DMS114 treated with DMSO at 0.1 percent for 48 hours (cell line): ENCODE results near the gene ARHGDIA.

ENCODE experiments used
- DNase-seq: peaks from one replicate; lab custom pipeline; 2025; ENCODE audit not compliant: unreplicated experiment; lab: John Stamatoyannopoulos, UW

The ARHGDIA gene

GRCh38 chr17:81888988-81889595, 18.0 kb upstream of the ARHGDIA start:
- no peak for DNase-seq

DNA sequence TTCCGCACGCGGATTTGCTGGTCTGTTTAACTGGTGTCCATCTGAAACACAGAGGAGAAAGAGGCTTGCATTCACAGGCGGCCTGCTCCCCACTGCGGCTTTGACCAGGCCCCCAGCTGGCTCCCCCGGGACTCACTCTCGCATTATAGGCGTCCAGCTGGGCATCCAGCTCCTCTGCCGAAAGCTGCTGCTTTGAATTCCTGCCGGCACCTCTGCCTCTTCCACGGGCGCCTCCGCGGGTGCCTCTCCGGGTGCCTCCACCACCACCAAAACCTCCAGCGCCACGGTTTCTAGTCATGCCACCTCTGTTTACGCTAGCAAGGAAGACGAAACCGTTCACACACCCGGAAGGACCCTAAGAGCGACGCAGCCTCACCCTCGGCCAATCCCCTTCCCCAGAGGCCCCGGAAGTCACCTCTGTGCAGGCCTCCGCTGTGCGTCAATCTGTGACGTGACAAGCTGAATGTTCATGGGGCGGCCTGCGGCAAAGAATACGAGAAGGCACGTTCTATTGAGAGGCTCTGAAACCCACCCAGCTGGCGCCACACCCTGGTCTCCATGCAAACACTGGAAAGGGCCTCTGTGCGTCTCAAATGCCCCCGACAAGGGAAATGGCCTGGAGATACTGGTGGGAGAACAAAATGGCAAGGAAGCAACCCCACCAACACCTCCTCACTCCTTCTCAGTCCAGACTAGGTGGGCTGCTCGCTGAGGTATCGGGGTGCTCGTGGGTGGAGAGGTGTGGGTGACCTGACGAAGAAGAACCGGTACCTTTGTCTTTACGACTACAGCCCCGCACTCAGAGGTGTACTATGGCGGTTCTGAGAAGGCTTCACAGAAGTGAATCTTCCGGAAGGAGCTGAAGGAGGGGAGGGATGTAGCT, 17.2 kb upstream of the ARHGDIA start:
- no peak for DNase-seq

GRCh38 chr17:81885869-81886548, 14.9 kb upstream of the ARHGDIA start:
- DNase-seq, result no peak

DNA sequence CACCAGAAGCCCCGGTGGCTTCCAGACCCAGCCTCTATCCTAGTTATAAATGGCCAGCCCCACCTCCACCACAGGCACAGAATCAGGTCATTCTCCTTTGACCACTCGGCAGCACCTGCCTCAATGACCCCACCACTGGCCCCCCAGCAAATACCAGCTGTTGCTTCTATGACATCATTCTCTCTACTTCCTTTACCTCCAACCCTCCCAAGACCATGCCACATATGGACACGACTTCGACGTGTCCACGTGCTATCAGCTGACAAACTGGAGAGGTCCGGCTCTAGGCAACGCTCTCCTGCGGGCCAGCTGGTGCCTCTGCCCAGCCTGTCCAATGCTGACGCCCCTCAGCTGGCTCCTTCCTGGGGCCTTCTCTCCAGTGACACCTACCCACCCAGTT, 14.3 kb upstream of the ARHGDIA start:
- no peak for DNase-seq

- DNase-seq, result no peak
Measured at GRCh38 chr17:81884968-81885367, 13.8 kb upstream of the ARHGDIA start.

- no peak for DNase-seq
Measured at GRCh38 chr17:81884520-81884919, 13.4 kb upstream of the ARHGDIA start.

- DNase-seq, result no peak
Measured at GRCh38 chr17:81879121-81879520, 8.0 kb upstream of the ARHGDIA start.

GRCh38 chr17:81878294-81878693, 7.2 kb upstream of the ARHGDIA start:
- DNase-seq, result no peak

DNA sequence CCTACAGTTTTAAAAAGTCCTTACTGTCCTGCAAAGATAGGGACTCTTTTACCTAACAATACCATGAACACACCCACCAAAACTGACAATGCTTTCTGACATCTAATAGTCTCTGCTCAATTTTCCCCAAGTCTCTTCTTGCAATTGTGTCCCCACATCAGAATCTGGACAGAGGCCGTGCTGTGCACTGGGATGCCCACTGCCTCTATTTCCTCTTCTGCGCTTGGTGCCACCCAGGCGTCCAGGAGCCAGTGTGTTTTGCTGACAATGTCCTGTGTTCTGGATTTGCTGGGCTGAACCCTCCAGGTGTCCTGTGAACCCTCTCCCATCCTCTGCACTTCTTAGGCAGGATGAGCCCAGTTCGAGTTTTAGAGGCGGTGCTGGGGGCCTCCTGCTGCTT, 6.4 kb upstream of the ARHGDIA start:
- no peak for DNase-seq

DNA sequence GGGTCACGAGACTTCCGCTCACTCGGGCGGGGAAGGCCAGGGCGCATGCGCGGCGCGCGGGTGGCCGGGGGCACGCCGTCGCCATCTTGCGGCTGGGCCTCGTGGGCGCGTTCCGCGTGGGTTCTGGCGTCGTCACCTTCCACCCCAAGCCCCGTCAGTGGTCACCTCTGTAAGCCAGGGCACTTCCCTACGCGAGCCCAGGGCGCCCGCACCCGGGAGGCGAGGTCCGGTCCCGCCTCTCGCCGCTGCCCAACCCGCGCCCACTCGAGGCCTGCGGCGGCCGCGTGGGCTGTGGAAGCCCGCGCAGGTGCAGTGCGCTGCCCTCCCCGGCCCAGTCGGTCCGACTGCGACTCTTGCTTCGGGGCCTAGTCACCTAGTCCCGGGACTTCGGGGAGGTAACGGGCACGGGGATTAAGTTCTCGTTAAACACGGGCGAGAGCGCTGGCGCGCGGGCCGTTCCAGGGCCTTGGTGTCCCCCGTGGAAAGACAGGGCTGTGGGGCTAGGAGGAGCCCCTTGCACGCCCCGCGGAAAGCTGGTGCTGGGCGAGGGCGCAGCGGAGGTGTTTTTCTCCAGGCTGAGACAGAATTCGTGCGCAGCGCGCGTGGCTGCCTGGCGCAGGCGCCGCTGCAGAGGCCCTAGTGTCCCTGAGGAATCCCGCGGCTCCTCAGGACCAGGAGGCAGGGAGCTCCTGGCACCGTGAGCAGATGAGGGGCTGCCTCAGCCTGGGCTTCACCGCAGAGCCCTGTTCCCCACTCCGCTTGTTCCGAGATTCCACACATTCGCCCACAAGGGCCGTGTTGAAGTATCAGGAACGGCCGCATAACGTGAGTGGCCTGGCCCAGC, 472 bp upstream of the ARHGDIA start:
- peak; percentile 56 for DNase-seq

GRCh38 chr17:81870131-81870980, 781 bp downstream of the ARHGDIA start:
- no peak for DNase-seq

DNA sequence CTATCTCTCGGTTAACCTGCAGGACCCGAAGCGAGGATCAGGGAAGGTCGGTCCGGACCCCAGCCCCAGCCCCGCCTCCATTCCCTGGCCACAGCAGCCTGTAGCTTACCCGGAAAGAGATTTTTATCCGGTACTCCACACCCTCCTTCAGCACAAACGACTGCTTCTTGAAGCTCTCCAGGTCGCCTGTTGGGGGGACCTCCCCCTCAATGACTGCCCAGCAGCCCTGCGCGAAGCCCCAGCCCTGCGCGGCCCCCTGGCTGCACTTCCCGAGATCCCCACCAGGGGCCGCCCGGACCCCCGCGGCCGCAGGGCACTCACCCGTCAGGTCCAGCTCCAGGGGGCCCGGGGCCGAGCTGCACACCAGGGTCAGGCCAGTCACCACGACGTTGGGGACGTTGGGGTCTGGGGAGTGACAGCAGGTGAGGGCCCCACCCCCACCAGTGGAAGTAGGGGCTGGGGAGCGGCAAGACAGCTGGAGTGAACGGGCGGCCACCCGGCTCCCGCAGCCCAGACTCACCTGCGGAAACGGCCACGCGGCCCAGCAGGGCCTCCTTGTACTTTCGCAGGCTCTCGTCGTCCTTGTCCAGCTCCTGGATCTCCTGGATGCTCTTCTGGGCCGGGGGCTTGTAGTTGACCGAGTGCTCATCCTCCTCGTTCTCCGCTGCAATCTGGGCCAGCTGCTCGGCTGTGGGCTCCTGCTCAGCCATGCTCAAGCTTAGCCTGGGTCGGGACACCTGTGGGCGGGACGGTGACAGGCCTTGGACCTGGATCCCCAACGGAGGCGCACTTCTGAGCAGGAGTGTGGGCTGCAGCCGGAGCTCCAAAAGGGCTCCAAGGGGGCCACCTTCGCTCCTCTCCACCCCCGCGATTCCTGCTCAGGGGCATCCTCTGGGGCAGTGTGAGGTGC, 1.7 kb downstream of the ARHGDIA start:
- no peak for DNase-seq

DNA sequence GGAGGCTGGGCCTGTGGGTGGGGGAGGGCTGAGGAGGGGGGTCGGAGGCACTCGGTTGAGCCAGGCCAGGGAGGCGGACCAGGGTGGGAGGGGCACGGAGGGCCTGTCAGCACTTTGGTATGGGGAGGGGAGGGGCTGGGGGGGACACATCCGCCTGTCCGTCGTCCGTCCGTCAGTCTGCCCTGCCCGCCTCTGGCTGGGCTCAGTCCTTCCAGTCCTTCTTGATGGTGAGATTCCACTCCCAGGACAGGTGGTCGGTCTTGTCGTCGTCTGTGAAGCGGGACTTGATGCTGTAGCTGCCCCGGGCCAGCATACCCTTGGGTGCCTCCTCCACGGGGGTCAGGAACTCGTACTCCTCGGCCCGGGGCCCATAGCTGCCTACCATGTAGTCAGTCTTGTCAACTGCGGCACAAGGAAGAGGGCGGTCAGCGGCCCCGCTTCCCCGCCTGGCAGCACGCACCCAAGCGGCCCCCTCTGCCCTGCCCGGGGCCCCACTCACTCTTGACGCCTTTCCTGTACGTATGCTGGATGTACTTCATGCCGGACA, 2.4 kb downstream of the ARHGDIA start:
- no peak for DNase-seq

DNA sequence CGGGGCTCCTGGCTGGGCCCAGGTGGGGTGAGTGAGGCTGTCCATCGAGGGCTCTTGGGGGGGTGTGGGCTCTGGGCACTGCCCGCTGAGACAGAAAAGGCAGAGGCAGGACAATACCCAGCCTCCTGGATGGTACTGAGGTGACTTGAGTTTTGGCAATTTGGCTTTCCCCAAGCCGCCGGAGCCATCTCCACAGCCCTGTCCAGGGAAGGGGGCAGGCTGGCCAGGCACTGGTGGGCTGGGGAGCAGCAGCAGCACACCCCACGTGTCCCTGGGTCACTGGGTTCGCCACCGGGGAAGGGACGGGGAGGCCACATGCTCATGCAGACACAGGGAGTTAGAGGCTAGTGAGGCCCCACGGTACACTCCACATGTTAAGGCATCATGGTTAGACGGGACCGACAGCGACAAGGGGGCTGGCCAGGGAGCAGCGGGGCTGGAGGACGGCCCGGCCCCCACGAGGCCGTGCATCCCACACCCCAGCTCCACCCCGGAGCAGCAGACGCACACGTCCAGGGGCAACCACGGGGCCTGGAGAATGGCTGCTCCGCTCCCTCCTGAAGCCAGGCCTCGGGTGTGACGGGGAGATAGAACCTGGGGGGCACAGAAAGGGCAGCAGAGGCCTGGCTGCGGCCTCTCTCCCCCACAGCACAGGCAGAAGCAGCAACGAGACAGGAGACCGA, 3.0 kb downstream of the ARHGDIA start:
- DNase-seq, result no peak

DNA sequence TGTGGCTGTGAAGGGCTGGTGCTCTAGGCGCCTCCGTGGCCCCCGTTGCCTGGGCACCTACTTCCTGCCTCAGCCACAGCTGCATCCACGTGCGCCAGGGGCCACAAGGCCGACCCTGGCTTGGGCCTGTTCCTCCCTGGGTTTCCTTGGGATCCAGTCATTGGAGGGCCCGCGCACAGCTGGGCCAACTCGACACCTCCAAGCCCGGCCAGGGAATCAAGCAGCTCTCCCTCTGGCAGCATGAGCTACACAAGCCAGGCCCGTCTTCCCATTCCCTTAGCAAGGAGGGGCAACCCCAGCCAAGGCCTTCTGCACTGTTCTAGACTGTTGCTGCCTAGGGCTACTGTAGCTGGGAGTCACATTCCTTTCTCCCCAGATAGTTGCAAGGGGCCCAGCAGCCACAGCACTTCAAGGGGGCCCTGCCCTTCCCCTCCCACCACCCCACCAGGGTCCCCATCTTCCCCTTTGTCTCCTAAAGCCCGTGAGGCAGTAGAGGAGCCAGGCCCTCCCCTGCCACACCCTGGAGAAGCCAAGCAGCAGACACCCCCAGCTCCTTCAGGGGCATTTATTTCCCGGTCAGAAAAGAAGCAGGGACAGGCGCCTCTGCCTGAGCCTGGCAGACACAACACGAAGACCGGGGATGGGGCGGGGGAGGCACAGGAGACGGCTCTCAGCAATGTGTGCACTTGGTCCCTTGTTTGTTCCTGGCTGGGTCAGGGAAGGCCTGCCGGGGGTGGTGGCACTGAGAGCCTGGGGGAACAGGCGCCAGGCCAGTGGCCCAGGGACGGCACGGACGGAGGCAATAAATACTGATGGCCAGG, 3.8 kb downstream of the ARHGDIA start:
- peak; percentile 34 for DNase-seq

DNA sequence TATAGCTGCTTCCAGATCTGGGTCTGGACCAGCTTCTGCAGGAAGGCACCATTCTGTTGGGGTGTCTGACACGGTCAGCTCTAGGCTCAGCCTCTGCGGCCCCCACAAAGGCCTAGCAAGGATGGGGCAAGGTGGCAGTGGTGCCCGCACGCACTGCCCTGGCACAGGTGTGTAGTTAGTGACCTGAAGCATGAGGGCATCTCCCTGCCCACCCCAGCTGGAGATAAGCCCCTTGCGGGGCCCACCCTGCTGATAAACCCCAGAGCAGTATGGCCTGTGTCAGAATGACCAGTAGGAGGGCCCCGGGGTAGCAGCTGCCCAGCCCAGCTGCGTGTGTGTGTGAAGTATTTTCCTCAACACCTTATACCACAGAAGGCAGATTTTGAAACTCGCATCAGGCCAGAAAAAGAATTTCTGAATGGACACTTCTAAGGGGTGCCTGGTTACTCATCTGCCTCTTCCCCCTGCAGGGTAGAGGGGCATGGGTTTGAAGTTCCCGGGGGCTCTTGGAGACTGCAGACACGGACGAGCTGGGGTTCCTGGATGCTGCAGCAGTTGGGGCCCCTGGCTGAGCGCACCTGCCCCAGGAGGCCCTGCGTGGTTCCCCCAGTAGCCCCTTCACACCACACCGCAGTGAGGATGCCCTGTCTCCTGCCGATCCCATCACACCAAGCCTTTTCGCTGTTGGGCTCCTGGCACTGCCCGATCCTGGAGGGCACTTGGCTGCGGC, 4.5 kb downstream of the ARHGDIA start:
- DNase-seq, result no peak
